Measurements from ENCODE around the gene KIRREL3.
"Not testable (repeated sequence)": the region's sequence is repeated elsewhere in the genome, so short reads cannot be mapped to it uniquely, and the experiment has no call there.

The KIRREL3 gene

DNA sequence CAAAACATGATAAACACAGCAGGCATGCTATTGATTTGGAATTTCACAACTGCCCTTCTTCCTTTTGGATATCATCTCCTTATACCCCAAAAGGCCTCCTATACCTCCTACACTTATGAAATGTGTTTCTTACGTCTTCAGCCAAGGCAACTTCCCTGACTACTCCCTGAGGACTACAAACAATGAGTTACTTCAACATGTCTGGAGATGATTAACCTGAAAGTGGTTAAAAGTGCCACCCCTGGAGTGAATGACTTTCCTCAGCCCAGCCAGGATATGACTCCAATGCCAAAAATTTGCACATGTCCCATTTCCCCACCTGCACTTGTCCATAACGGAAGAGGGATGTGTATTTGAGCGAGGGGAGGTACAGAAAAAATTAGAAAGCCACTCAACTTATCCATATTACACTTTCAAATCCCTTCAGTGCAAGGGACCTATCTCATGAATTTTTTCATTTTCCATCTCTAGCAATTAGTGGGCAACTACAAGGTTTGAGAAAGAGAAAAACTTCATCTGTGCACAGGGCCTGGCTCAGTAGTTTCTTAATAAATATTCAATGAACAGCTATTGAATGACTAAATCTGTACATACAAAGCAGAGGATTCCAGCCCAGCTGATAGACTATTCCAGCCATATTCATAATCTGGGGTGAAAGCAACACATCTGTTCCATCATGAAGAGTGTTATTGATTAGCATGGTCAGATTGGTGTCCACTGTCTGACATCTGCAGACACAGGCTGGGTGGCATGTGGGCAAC, 36.8 kb downstream of the KIRREL3 start:
- no peak overlapping the region for H3K27ac ChIP-seq (ENCODE audit: low read depth, low read length)

DNA sequence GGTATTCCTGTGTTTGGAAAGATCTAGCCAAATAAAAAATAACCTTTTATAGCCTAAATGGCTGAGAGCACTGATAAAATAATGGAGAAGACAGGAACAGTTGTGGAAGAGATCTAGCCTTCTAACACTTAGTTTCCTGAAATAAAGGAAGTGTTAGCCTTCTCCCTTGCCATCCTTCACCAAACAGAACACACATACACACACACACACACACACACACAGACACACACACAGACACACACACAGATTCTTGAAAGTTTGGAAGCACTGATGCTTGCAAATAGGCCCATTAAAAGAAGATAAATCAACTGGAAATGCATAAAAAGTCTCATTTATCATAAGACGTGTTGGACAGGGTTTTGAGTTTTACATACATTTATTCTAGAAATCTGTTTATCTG, 37.5 kb downstream of the KIRREL3 start:
- no peaks in the 10 kb centered on the region for H3K4me1 ChIP-seq (ENCODE audit: control insufficient read depth in 1 of 2, insufficient read depth in 2 of 2, low read length in 2 of 2)

More for the DNA sequence above, 36.8 kb downstream of the KIRREL3 start:
- Histone ChIP-seq H3K36me3 (ENCODE audit: control insufficient read depth in 1 of 2, insufficient read depth in 2 of 2, low read length in 2 of 2) (no peaks in the 10 kb centered on the region), H3K4me1 (ENCODE audit: control insufficient read depth in 1 of 2, insufficient read depth in 2 of 2, low read length in 2 of 2) (no peaks in the 10 kb centered on the region), H3K9me3 (ENCODE audit: control insufficient read depth in 1 of 2, low read length in 2 of 2) (no peaks in the 10 kb centered on the region), H3K4me3 (ENCODE audit: low read depth in 1 of 2, low read length in 2 of 2) (no peak overlapping the region), H3K9ac (ENCODE audit: low read depth in 1 of 2, low read length in 2 of 2) (no peak overlapping the region), H3K27me3 (ENCODE audit: control insufficient read depth in 1 of 2, insufficient read depth in 2 of 2, low read length in 2 of 2) (peaks cover 5 to 7% of the 10 kb centered on the region in 2 donors)

DNA sequence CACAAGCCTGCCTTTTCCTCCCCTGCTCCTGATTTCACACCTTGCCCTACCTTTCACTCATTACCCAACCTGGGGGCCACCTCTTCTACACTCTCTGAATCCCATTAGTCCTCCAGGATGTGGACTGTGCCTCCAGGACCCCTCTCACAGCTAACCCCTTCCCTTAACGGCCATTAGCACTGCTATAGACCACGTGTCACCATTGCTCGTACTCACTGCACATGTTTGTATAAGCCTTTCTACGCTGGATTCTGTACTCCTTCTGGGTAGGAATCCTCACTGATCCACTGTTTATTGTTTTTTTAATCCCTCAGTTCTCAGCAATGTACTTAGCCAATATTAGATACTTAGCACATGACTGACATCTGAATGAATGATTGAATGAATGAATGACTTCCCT, 40.9 kb downstream of the KIRREL3 start:
- no peak overlapping the region for H3K27ac ChIP-seq (ENCODE audit: low read depth, low read length)
- no peaks in the 10 kb centered on the region for H3K9me3 ChIP-seq (ENCODE audit: control insufficient read depth in 1 of 2, low read length in 2 of 2)
- no peak overlapping the region for H3K4me3 ChIP-seq (ENCODE audit: low read depth in 1 of 2, low read length in 2 of 2)
- H3K36me3 ChIP-seq (ENCODE audit: control insufficient read depth in 1 of 2, insufficient read depth in 2 of 2, low read length in 2 of 2) = no peaks in the 10 kb centered on the region
- no peak overlapping the region for H3K9ac ChIP-seq (ENCODE audit: low read depth in 1 of 2, low read length in 2 of 2)
- H3K27me3 ChIP-seq (ENCODE audit: control insufficient read depth in 1 of 2, insufficient read depth in 2 of 2, low read length in 2 of 2) = no peaks in the 10 kb centered on the region
- H3K4me1 ChIP-seq (ENCODE audit: control insufficient read depth in 1 of 2, insufficient read depth in 2 of 2, low read length in 2 of 2) = no peaks in the 10 kb centered on the region

More for the DNA sequence above, 37.5 kb downstream of the KIRREL3 start:
- H3K4me3 ChIP-seq (ENCODE audit: low read depth in 1 of 2, low read length in 2 of 2) = no peak overlapping the region
- H3K36me3 ChIP-seq (ENCODE audit: control insufficient read depth in 1 of 2, insufficient read depth in 2 of 2, low read length in 2 of 2) = no peaks in the 10 kb centered on the region
- peaks cover 3 to 5% of the 10 kb centered on the region in 2 donors for H3K27me3 ChIP-seq (ENCODE audit: control insufficient read depth in 1 of 2, insufficient read depth in 2 of 2, low read length in 2 of 2)
- H3K27ac ChIP-seq (ENCODE audit: low read depth, low read length) = no peak overlapping the region
- no peaks in the 10 kb centered on the region for H3K9me3 ChIP-seq (ENCODE audit: control insufficient read depth in 1 of 2, low read length in 2 of 2)
- H3K9ac ChIP-seq (ENCODE audit: low read depth in 1 of 2, low read length in 2 of 2) = no peak overlapping the region

DNA sequence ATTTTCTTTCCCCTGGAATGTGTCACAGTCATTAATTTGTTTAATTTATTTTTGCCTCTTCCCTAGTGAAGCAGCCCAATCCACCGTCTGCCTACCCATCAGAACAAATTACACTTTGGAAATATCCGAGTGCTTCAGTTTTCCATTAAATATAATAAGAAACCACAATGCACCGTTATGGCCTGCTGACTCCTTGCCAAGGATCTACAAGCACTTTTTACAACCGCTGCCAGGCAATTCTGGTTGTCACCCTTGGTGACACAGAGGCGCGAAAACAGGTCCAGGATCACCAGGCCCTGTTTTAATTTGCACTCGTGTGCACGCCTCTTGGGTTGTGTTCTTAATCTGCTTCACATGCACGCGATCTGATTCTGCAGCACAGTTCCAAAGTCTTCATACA, 43.9 kb downstream of the KIRREL3 start:
- Histone ChIP-seq H3K36me3 (ENCODE audit: control insufficient read depth in 1 of 2, insufficient read depth in 2 of 2, low read length in 2 of 2) (no peaks in the 10 kb centered on the region), H3K4me3 (ENCODE audit: low read depth in 1 of 2, low read length in 2 of 2) (no peak overlapping the region), H3K9ac (ENCODE audit: low read depth in 1 of 2, low read length in 2 of 2) (no peak overlapping the region), H3K27me3 (ENCODE audit: control insufficient read depth in 1 of 2, insufficient read depth in 2 of 2, low read length in 2 of 2) (no peaks in the 10 kb centered on the region), H3K4me1 (ENCODE audit: control insufficient read depth in 1 of 2, insufficient read depth in 2 of 2, low read length in 2 of 2) (no peaks in the 10 kb centered on the region), H3K9me3 (ENCODE audit: control insufficient read depth in 1 of 2, low read length in 2 of 2) (no peaks in the 10 kb centered on the region), H3K27ac (ENCODE audit: low read depth, low read length) (no peak overlapping the region)

DNA sequence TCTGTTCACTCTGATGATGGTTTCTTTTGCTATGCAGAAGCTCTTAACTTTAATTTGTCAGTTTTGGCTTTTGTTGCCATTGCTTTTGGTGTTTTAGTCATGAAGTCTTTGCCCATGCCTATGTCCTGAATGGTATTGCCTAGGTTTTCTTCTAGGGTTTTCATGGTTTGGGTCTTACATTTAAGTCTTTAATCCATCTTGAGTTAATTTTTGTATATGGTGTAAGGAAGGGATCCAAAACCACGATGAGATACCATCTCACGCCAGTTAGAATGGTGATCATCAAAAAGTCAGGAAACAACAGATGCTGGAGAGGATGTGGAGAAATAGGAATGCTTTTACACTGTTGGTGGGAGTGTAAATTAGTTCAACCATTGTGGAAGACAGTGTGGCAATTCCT, 48.0 kb downstream of the KIRREL3 start:
- not testable (repeated sequence) for H3K4me3 ChIP-seq (ENCODE audit: low read depth in 1 of 2, low read length in 2 of 2); H3K4me1 ChIP-seq (ENCODE audit: control insufficient read depth in 1 of 2, insufficient read depth in 2 of 2, low read length in 2 of 2); H3K27ac ChIP-seq (ENCODE audit: low read depth, low read length); H3K27me3 ChIP-seq (ENCODE audit: control insufficient read depth in 1 of 2, insufficient read depth in 2 of 2, low read length in 2 of 2); H3K36me3 ChIP-seq (ENCODE audit: control insufficient read depth in 1 of 2, insufficient read depth in 2 of 2, low read length in 2 of 2); H3K9me3 ChIP-seq (ENCODE audit: control insufficient read depth in 1 of 2, low read length in 2 of 2); H3K9ac ChIP-seq (ENCODE audit: low read depth in 1 of 2, low read length in 2 of 2)

DNA sequence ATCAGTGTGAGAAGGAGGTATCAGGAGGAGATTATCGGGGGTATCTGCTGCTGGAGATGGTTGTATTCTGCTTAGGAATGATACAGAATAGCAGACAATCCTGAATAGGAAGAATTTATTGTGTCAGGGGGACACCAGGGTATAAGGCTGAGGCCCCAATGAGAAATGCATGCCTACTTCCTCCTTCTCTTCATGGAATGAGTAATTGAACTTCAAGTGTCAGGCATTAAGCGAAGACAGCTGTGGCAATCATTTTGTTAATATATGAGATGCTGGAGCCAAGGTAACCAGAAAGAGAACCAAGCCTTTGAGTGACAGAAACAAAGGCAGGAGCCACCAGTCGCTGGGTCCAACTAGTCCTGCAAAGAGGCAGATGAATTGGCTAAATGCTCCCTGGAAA, 49.1 kb downstream of the KIRREL3 start:
- H3K4me3 ChIP-seq (ENCODE audit: low read depth in 1 of 2, low read length in 2 of 2) = no peak overlapping the region
- H3K36me3 ChIP-seq (ENCODE audit: control insufficient read depth in 1 of 2, insufficient read depth in 2 of 2, low read length in 2 of 2) = no peaks in the 10 kb centered on the region
- H3K27ac ChIP-seq (ENCODE audit: low read depth, low read length) = no peak overlapping the region
- no peaks in the 10 kb centered on the region for H3K4me1 ChIP-seq (ENCODE audit: control insufficient read depth in 1 of 2, insufficient read depth in 2 of 2, low read length in 2 of 2)
- no peaks in the 10 kb centered on the region for H3K9me3 ChIP-seq (ENCODE audit: control insufficient read depth in 1 of 2, low read length in 2 of 2)
- no peak overlapping the region for H3K9ac ChIP-seq (ENCODE audit: low read depth in 1 of 2, low read length in 2 of 2)
- H3K27me3 ChIP-seq (ENCODE audit: control insufficient read depth in 1 of 2, insufficient read depth in 2 of 2, low read length in 2 of 2) = no peaks in the 10 kb centered on the region

DNA sequence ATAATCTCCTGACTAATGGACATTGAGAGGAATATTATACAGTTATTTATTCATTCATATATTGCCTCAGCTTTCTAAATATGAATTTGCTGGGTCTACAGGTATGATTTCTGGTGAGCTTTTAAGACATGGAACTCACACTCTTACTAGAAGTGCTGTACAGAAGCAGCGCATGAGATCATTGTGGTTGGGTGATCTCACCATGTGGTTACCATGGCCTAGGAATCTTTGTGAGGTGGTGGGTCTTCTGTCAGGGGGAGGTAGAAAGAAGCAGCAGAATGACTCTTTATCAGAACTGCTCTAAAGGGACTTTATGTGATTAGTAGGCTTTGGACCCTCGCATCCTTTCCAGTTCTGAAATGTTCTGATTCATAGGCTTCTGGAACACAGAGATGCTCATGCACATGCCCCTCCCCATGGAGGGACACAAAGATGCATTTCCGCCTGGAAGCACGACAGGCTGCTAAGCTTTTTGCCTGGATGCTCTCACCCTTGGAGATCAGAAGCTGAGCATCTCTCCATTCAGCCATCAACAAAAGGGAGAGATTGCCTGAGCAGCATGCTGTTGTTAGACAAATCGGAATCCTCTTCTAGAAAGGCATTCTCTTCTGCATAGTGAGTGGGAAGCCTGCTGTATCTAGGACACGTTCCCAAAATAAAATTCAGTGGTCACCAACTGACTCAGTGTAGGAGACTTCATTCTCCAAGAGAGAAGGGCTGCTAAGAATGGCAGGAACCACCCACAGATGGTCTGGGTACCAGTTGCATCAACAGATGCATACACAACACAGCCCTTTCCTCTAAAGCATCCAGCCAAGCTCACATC, 51.3 kb downstream of the KIRREL3 start:
- no peak overlapping the region for H3K27ac ChIP-seq (ENCODE audit: low read depth, low read length)
- H3K9ac ChIP-seq (ENCODE audit: low read depth in 1 of 2, low read length in 2 of 2) = no peak overlapping the region
- H3K4me3 ChIP-seq (ENCODE audit: low read depth in 1 of 2, low read length in 2 of 2) = no peak overlapping the region

DNA sequence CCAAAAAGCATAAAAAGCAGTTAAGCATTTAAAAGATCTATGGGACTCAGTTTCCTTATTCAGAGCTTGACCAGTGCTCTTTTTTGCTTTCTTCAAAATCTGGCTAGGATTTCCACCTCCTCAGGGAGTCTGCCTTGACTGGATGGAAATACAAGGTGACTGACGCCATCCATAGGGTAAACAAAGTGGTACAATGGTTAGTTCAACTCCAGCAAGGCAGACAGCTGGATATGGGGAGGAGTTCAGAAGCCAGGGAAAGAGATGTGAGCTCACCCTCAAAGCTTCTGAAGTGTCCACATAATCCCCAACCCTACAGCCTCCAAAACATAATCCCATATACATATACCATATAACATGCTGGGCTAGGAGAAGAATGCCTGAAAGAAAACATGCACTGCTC, 52.0 kb downstream of the KIRREL3 start:
- Histone ChIP-seq H3K4me1 (ENCODE audit: control insufficient read depth in 1 of 2, insufficient read depth in 2 of 2, low read length in 2 of 2) (no peaks in the 10 kb centered on the region), H3K4me3 (ENCODE audit: low read depth in 1 of 2, low read length in 2 of 2) (no peak overlapping the region), H3K27me3 (ENCODE audit: control insufficient read depth in 1 of 2, insufficient read depth in 2 of 2, low read length in 2 of 2) (no peaks in the 10 kb centered on the region), H3K27ac (ENCODE audit: low read depth, low read length) (no peak overlapping the region), H3K9me3 (ENCODE audit: control insufficient read depth in 1 of 2, low read length in 2 of 2) (no peaks in the 10 kb centered on the region), H3K9ac (ENCODE audit: low read depth in 1 of 2, low read length in 2 of 2) (no peak overlapping the region), H3K36me3 (ENCODE audit: control insufficient read depth in 1 of 2, insufficient read depth in 2 of 2, low read length in 2 of 2) (no peaks in the 10 kb centered on the region)

More for the DNA sequence above, 51.3 kb downstream of the KIRREL3 start:
- Histone ChIP-seq H3K36me3 (ENCODE audit: control insufficient read depth in 1 of 2, insufficient read depth in 2 of 2, low read length in 2 of 2) (no peaks in the 10 kb centered on the region), H3K9me3 (ENCODE audit: control insufficient read depth in 1 of 2, low read length in 2 of 2) (no peaks in the 10 kb centered on the region), H3K4me1 (ENCODE audit: control insufficient read depth in 1 of 2, insufficient read depth in 2 of 2, low read length in 2 of 2) (no peaks in the 10 kb centered on the region), H3K27me3 (ENCODE audit: control insufficient read depth in 1 of 2, insufficient read depth in 2 of 2, low read length in 2 of 2) (no peaks in the 10 kb centered on the region)

DNA sequence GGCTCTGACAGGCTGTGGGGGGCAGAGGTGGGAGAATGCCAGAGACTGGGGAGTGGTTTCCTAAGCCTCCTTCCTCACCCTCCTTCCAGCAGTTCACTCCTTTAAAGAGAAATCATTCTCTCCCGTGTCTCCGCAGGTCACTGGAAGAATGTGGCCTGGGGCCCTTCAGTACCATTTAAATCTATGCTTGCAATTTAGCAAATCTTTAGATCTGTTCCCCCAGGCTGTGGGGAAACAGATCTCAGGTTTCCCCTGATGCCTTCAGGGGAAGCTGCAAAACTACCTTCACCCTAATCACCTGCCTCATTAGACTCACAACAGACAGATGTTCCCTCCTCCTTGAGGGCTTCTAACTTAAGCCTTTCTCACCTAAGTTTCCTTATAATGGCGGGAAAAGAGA, 55.3 kb downstream of the KIRREL3 start:
- H3K27me3 ChIP-seq (ENCODE audit: control insufficient read depth in 1 of 2, insufficient read depth in 2 of 2, low read length in 2 of 2) = no peaks in the 10 kb centered on the region
- H3K36me3 ChIP-seq (ENCODE audit: control insufficient read depth in 1 of 2, insufficient read depth in 2 of 2, low read length in 2 of 2) = no peaks in the 10 kb centered on the region

DNA sequence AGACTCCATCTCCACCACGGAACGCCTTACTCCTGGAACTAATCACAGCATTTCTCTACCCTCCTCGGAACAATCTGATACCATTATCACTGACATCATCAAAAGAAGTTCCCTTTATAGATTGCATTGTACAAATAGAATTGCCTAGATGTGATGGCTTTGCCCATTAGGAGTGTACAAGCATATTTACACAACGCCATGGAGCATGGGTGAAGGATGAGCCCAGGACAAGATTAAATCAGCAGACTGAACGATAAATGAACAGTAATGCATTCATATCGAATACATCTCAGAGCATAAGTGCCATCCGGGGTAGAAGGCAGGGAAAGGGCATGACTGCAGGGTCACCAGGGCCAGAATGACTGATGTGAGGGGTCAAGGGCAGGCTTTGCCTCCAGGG, 57.3 kb downstream of the KIRREL3 start:
- Histone ChIP-seq H3K9ac (ENCODE audit: low read depth in 1 of 2, low read length in 2 of 2) (no peak overlapping the region), H3K36me3 (ENCODE audit: control insufficient read depth in 1 of 2, insufficient read depth in 2 of 2, low read length in 2 of 2) (no peaks in the 10 kb centered on the region), H3K27me3 (ENCODE audit: control insufficient read depth in 1 of 2, insufficient read depth in 2 of 2, low read length in 2 of 2) (no peaks in the 10 kb centered on the region), H3K27ac (ENCODE audit: low read depth, low read length) (no peak overlapping the region), H3K4me1 (ENCODE audit: control insufficient read depth in 1 of 2, insufficient read depth in 2 of 2, low read length in 2 of 2) (no peaks in the 10 kb centered on the region), H3K9me3 (ENCODE audit: control insufficient read depth in 1 of 2, low read length in 2 of 2) (no peaks in the 10 kb centered on the region), H3K4me3 (ENCODE audit: low read depth in 1 of 2, low read length in 2 of 2) (no peak overlapping the region)

More for the DNA sequence above, 55.3 kb downstream of the KIRREL3 start:
- no peaks in the 10 kb centered on the region for H3K4me1 ChIP-seq (ENCODE audit: control insufficient read depth in 1 of 2, insufficient read depth in 2 of 2, low read length in 2 of 2)
- no peaks in the 10 kb centered on the region for H3K9me3 ChIP-seq (ENCODE audit: control insufficient read depth in 1 of 2, low read length in 2 of 2)
- no peak overlapping the region for H3K4me3 ChIP-seq (ENCODE audit: low read depth in 1 of 2, low read length in 2 of 2)
- H3K9ac ChIP-seq (ENCODE audit: low read depth in 1 of 2, low read length in 2 of 2) = no peak overlapping the region
- H3K27ac ChIP-seq (ENCODE audit: low read depth, low read length) = no peak overlapping the region
